Erythroblast (primary cell): Measurements from ENCODE around the gene DOCK4.

Experiments used
- GATA1 ChIP-seq: IDR thresholded peaks from 2 replicates; pipeline ENCODE4 v1.6.1; 2011; ENCODE audit warnings: low read depth, mild to moderate bottlenecking, control low read depth, low read length, moderate library complexity
- POLR2A ChIP-seq: IDR thresholded peaks from 2 replicates; pipeline ENCODE4 v1.6.1; 2011; ENCODE audit warnings: mild to moderate bottlenecking, low read length

GRCh38 chr7:111728635-111728995 is 477.6 kb downstream of the DOCK4 start:
- TF ChIP-seq POLR2A (no peak), GATA1 (no peak)
